Lower lobe of right lung (tissue), 2 donors: Measurements from ENCODE around the gene IARS2. TPM values are rescaled to one million over a fixed set of nuclear protein-coding genes. Genes with fewer than 3 reads are reported as not detected.

Source experiments
- ATAC-seq, 2 donors: fragments of 200-7000 bp; cut with Tn5 transposase; one replicate each; pipeline ENCODE4 v1.9.1; 2020 to 2022; ENCODE audit warnings: mild to moderate bottlenecking in 2 of 2, moderate library complexity in 2 of 2
- DNase-seq: peaks from one replicate; pipeline ENCODE4 v3.0.0-alpha.2; 2020
- H3K27ac ChIP-seq: fragments of 200-600 bp; one replicate; pipeline ENCODE4 v1.8.0; 2022
- H3K27me3 ChIP-seq: fragments of 200-600 bp; one replicate; pipeline ENCODE4 v1.8.0; 2022; ENCODE audit warnings: low read depth
- H3K36me3 ChIP-seq: fragments of 200-600 bp; one replicate; pipeline ENCODE4 v1.8.0; 2022; ENCODE audit warnings: mild to moderate bottlenecking
- H3K4me1 ChIP-seq: fragments of 200-600 bp; one replicate; pipeline ENCODE4 v1.8.0; 2022
- H3K4me3 ChIP-seq: fragments of 200-600 bp; one replicate; pipeline ENCODE4 v1.8.0; 2022; ENCODE audit warnings: mild to moderate bottlenecking
- H3K9me3 ChIP-seq: fragments of 200-600 bp; one replicate; pipeline ENCODE4 v1.8.0; 2022
- intact Hi-C: fragments of 100-400 bp; cut with DNase I; formaldehyde crosslinking; loops from one replicate; pipeline ENCODE4 v1.11.0; 2022
- total RNA-seq: library from RNA; stranded (reverse); fragmentation: NEBNext Ultra II Directional; extraction: Animal tissue kit (Norgen Biotek cat#: 25700); gene quantifications from one replicate; pipeline ENCODE4 v1.2.1, GENCODE V29; 2021
- TF ChIP-seq, protein P1 (sequence below): fragments of 200-600 bp; IDR thresholded peaks from one replicate; pipeline ENCODE4 v1.8.0; 2022; ENCODE audit warnings: antibody characterized with exemption, mild to moderate bottlenecking
- donor health status: DM: no; HTN: yes; CAD: no; lungs with severe emphysema.

The IARS2 gene
- total RNA-seq, 1 donor from 2014 or later = 51.9 TPM

DNA sequence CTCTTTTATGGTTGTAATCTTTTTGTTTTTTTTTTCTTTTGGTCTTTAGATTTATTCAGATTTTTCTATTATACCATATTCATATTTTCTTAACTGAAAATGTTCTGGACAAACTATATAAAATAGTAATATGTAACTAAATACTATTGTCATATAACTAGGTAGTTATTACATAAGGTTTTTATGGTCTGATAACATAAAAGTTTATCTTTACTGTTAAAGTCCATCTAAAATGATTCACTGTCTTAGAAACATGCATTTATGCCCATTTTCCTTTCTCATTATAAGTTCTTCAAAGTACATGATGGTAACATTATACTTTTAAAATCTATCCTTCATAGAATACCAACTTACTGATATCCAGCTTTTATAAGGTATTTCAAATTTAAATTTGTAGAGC, 29.1 kb downstream of the IARS2 start:
- intact Hi-C loops = no loop called here
- Histone ChIP-seq H3K27ac (no peak overlapping the region), H3K27me3 (no peaks in the 10 kb centered on the region), H3K4me3 (no peak overlapping the region), H3K36me3 (peaks cover 33% of the 10 kb centered on the region), H3K4me1 (no peaks in the 10 kb centered on the region), H3K9me3 (no peaks in the 10 kb centered on the region)
- TF ChIP-seq, protein P1, sequence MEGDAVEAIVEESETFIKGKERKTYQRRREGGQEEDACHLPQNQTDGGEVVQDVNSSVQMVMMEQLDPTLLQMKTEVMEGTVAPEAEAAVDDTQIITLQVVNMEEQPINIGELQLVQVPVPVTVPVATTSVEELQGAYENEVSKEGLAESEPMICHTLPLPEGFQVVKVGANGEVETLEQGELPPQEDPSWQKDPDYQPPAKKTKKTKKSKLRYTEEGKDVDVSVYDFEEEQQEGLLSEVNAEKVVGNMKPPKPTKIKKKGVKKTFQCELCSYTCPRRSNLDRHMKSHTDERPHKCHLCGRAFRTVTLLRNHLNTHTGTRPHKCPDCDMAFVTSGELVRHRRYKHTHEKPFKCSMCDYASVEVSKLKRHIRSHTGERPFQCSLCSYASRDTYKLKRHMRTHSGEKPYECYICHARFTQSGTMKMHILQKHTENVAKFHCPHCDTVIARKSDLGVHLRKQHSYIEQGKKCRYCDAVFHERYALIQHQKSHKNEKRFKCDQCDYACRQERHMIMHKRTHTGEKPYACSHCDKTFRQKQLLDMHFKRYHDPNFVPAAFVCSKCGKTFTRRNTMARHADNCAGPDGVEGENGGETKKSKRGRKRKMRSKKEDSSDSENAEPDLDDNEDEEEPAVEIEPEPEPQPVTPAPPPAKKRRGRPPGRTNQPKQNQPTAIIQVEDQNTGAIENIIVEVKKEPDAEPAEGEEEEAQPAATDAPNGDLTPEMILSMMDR = no peak
- no peak for DNase-seq
- no peak for ATAC-seq

GRCh38 chr1:220123889-220124288, 30.0 kb downstream of the IARS2 start:
- DNase-seq (no peak), ATAC-seq (no peak)
- H3K4me1 ChIP-seq = no peaks in the 10 kb centered on the region
- H3K27ac ChIP-seq = no peak overlapping the region
- H3K36me3 ChIP-seq = peaks cover 37% of the 10 kb centered on the region
- intact Hi-C loops = no loop called here
- no peak overlapping the region for H3K4me3 ChIP-seq
- TF ChIP-seq, protein P1 = no peak
- no peaks in the 10 kb centered on the region for H3K9me3 ChIP-seq
- no peaks in the 10 kb centered on the region for H3K27me3 ChIP-seq

GRCh38 chr1:220124542-220124941, 30.6 kb downstream of the IARS2 start:
- Histone ChIP-seq H3K27ac (no peak overlapping the region), H3K9me3 (no peaks in the 10 kb centered on the region), H3K4me3 (no peak overlapping the region), H3K4me1 (no peaks in the 10 kb centered on the region), H3K27me3 (no peaks in the 10 kb centered on the region), H3K36me3 (peaks cover 44% of the 10 kb centered on the region)
- no peak for DNase-seq
- TF ChIP-seq, protein P1 = no peak
- no peak for ATAC-seq
- intact Hi-C loops = no loop called here

- Histone ChIP-seq H3K4me1 (no peaks in the 10 kb centered on the region), H3K9me3 (no peaks in the 10 kb centered on the region), H3K27me3 (no peaks in the 10 kb centered on the region), H3K4me3 (no peak overlapping the region), H3K27ac (no peak overlapping the region), H3K36me3 (peaks cover 51% of the 10 kb centered on the region)
- TF ChIP-seq, protein P1 = no peak
- intact Hi-C loops = no loop called here
- no peak for DNase-seq
- ATAC-seq = no peak
These were observed 33.1 kb downstream of the IARS2 start for GRCh38 chr1:220127076-220127475.

- Histone ChIP-seq H3K36me3 (peaks cover 74% of the 10 kb centered on the region), H3K9me3 (no peaks in the 10 kb centered on the region), H3K4me1 (no peaks in the 10 kb centered on the region), H3K27ac (no peak overlapping the region), H3K27me3 (no peaks in the 10 kb centered on the region), H3K4me3 (no peak overlapping the region)
- no peak for DNase-seq
- intact Hi-C loops = no loop called here
- ATAC-seq = no peak
- TF ChIP-seq, protein P1 = no peak
These were observed 35.7 kb downstream of the IARS2 start for GRCh38 chr1:220129479-220130210.
